Esophagus squamous epithelium (tissue), 5 donors: Measurements from ENCODE around the gene SCIN. TPM values are rescaled to one million over a fixed set of nuclear protein-coding genes. Genes with fewer than 3 reads are reported as not detected.

ENCODE experiments used
- DNase-seq: peaks from one replicate; lab custom pipeline; 2025; lab: John Stamatoyannopoulos, UW
- H3K27ac ChIP-seq, 4 donors: fragments of 200-600 bp; sonication (generic); one replicate each; pipeline ENCODE4 v1.5.1; 2016 to 2019; ENCODE audit warnings: mild to moderate bottlenecking in 1 of 4
- H3K27me3 ChIP-seq, 4 donors: fragments of 200-600 bp; sonication (generic); 1 replicate in 3 of 4; 2 replicates in 1 of 4; pipeline versions ENCODE4 v1.5.1 to v1.6.0; 2017 to 2021; ENCODE audit warnings: antibody characterized with exemption in 1 of 4
- H3K36me3 ChIP-seq, 3 donors: fragments of 200-600 bp; sonication (generic); one replicate each; pipeline ENCODE4 v1.5.1; 2016 to 2019
- H3K4me1 ChIP-seq, 3 donors: fragments of 200-600 bp; sonication (generic); one replicate each; pipeline ENCODE4 v1.5.1; 2017 to 2019
- H3K4me3 ChIP-seq, 4 donors: fragments of 200-600 bp; sonication (generic); 1 replicate in 3 of 4; 2 replicates in 1 of 4; pipeline ENCODE4 v1.5.1; 2016 to 2019; ENCODE audit warnings: mild to moderate bottlenecking in 2 of 4, moderate library complexity in 1 of 4
- H3K9me3 ChIP-seq, 3 donors: fragments of 200-600 bp; sonication (generic); one replicate each; pipeline ENCODE4 v1.5.1; 2016 to 2019
- CTCF ChIP-seq, 6 experiments: fragments of 450-650 bp in 4 of 6; fragments of 200-600 bp in 2 of 6; sonication (generic) in 2 of 6; IDR thresholded peaks; one replicate each; pipeline ENCODE4 v1.5.1; 2016 to 2019; ENCODE audit warnings: antibody characterized with exemption in 6 of 6, mild to moderate bottlenecking in 4 of 6, moderate library complexity in 4 of 6
- POLR2A ChIP-seq, 4 donors: fragments of 450-650 bp; IDR thresholded peaks; one replicate each; pipeline ENCODE4 v1.6.1; 2017; ENCODE audit warnings: antibody characterized with exemption in 4 of 4, mild to moderate bottlenecking in 4 of 4, moderate library complexity in 3 of 4
- WGBS, 2 donors: methylation state at CpG; one replicate each; pipeline ENCODE4 v1.1.5; 2018; 5-methylcytosine and 5-hydroxymethylcytosine counted together
- intact Hi-C: fragments of 100-400 bp; cut with DNase I; formaldehyde crosslinking; loops from one replicate; pipeline ENCODE4 v1.15.0; 2022
- total RNA-seq, 4 donors: library from RNA; depleted of rRNA; stranded (reverse); fragments of >200 nt; gene quantifications; one replicate each; pipeline ENCODE4 v1.1.0, GENCODE V29; 2016
- donor health status: DM: yes; HTN: yes; CAD: no.

Gene SCIN
- total RNA-seq, 4 donors from 2014 or later, result 3.4 to 38.4 (median 25.9) TPM

- Histone ChIP-seq H3K4me1 (no peaks in the 10 kb centered on the region), H3K4me3 (no peak overlapping the region), H3K27ac (no peak overlapping the region), H3K27me3 (no peaks in the 10 kb centered on the region), H3K9me3 (no peaks in the 10 kb centered on the region), H3K36me3 (peaks cover 0 to 5% (median 0%) of the 10 kb centered on the region in 3 donors)
- no peak for DNase-seq
- WGBS, 2 donors, result 88 to 90% methylated on average over 24 of the region's 24 CpGs
- TF ChIP-seq CTCF (IDR thresholded peaks at IDR 0.05) (no peak), POLR2A (IDR thresholded peaks at IDR 0.05) (no peak)
- intact Hi-C loops, result no loop called here
Observed at GRCh38 chr7:12594122-12594897, 23.8 kb downstream of the SCIN start.

GRCh38 chr7:12595148-12595547 is 24.6 kb downstream of the SCIN start:
- H3K27me3 ChIP-seq, result no peaks in the 10 kb centered on the region
- peaks cover 0 to 5% (median 0%) of the 10 kb centered on the region in 3 donors for H3K36me3 ChIP-seq
- H3K4me3 ChIP-seq, result no peak overlapping the region
- 90 to 91% methylated on average over 7 of the region's 7 CpGs for WGBS, 2 donors
- no peak for DNase-seq
- H3K4me1 ChIP-seq, result no peaks in the 10 kb centered on the region
- intact Hi-C loops, result no loop called here
- TF ChIP-seq POLR2A (IDR thresholded peaks at IDR 0.05) (no peak), CTCF (IDR thresholded peaks at IDR 0.05) (no peak)
- H3K27ac ChIP-seq, result no peak overlapping the region
- H3K9me3 ChIP-seq, result no peaks in the 10 kb centered on the region

GRCh38 chr7:12596225-12596790 is 25.8 kb downstream of the SCIN start:
- no peak for DNase-seq
- Histone ChIP-seq H3K4me1 (no peaks in the 10 kb centered on the region), H3K4me3 (no peak overlapping the region), H3K9me3 (no peaks in the 10 kb centered on the region), H3K36me3 (peaks cover 0 to 5% (median 0%) of the 10 kb centered on the region in 3 donors), H3K27ac (no peak overlapping the region), H3K27me3 (no peaks in the 10 kb centered on the region)
- TF ChIP-seq CTCF (IDR thresholded peaks at IDR 0.05) (no peak), POLR2A (IDR thresholded peaks at IDR 0.05) (no peak)
- WGBS, 2 donors, result 66 to 71% methylated on average over 7 of the region's 7 CpGs
- intact Hi-C loops, result no loop called here

GRCh38 chr7:12601302-12601869 is 30.9 kb downstream of the SCIN start:
- WGBS, 2 donors, result 39 to 57% methylated on average over 1 of the region's 1 CpG

More at GRCh38 chr7:12601302-12601869, 30.9 kb downstream of the SCIN start:
- Histone ChIP-seq H3K4me1 (no peaks in the 10 kb centered on the region), H3K36me3 (peaks cover 0 to 10% (median 0%) of the 10 kb centered on the region in 3 donors), H3K9me3 (no peaks in the 10 kb centered on the region), H3K4me3 (no peak overlapping the region), H3K27me3 (no peaks in the 10 kb centered on the region), H3K27ac (no peak overlapping the region)
- intact Hi-C loops, result no loop called here
- no peak for DNase-seq
- TF ChIP-seq POLR2A (IDR thresholded peaks at IDR 0.05) (no peak), CTCF (IDR thresholded peaks at IDR 0.05) (no peak)
